Thyroid gland (tissue), 4 donors: ENCODE results near the gene MYADML2. TPM values are rescaled to one million over a fixed set of nuclear protein-coding genes. Genes with fewer than 3 reads are reported as not detected.

ENCODE experiments used
- DNase-seq, 2 donors: peaks; one replicate each; pipeline ENCODE4 v3.0.0-alpha.2; 2019
- H3K27ac ChIP-seq, 3 donors: fragments of 200-600 bp; sonication (generic); 1 replicate in 2 of 3; 2 replicates in 1 of 3; pipeline ENCODE4 v1.5.1; 2016 to 2019; ENCODE audit warnings: mild to moderate bottlenecking in 1 of 3, moderate library complexity in 1 of 3
- H3K27me3 ChIP-seq: fragments of 200-600 bp; sonication (generic); one replicate; pipeline ENCODE4 v1.5.1; 2019
- H3K36me3 ChIP-seq, 2 donors: fragments of 200-600 bp; sonication (generic); one replicate each; pipeline ENCODE4 v1.5.1; 2016 to 2019
- H3K4me1 ChIP-seq, 2 donors: fragments of 200-600 bp; sonication (generic); one replicate each; pipeline ENCODE4 v1.5.1; 2017 to 2019
- H3K4me3 ChIP-seq, 3 donors: fragments of 200-600 bp; sonication (generic); replicated peaks in 1 of 3; 1 replicate in 2 of 3; 2 replicates in 1 of 3; pipeline ENCODE4 v1.5.1; 2016; ENCODE audit warnings: mild to moderate bottlenecking in 1 of 3
- H3K9me3 ChIP-seq: fragments of 200-600 bp; sonication (generic); one replicate; pipeline ENCODE4 v1.5.1; 2017
- POLR2A ChIP-seq, 2 donors: fragments of 450-650 bp; IDR thresholded peaks; one replicate each; pipeline ENCODE4 v1.6.1; 2017; ENCODE audit warnings: antibody characterized with exemption in 2 of 2, mild to moderate bottlenecking in 2 of 2, moderate library complexity in 1 of 2
- WGBS, 2 donors: methylation state at CpG; one replicate each; pipeline ENCODE4 v1.1.5; 2017; 5-methylcytosine and 5-hydroxymethylcytosine counted together
- intact Hi-C: fragments of 100-400 bp; cut with DNase I; formaldehyde crosslinking; loops from one replicate; pipeline ENCODE4 v1.15.1; 2023
- total RNA-seq, 4 donors: library from RNA; depleted of rRNA; stranded (reverse); fragments of >200 nt; gene quantifications; one replicate each; pipeline ENCODE4 v1.2.3, GENCODE V29; 2016
- TF ChIP-seq, protein P1 (sequence below), 6 experiments: fragments of 200-600 bp in 3 of 6; fragments of 450-650 bp in 3 of 6; sonication (generic) in 3 of 6; IDR thresholded peaks; one replicate each; pipeline ENCODE4 v1.5.1; 2016 to 2019; ENCODE audit warnings: antibody characterized with exemption in 6 of 6, mild to moderate bottlenecking in 2 of 6, inconsistent platforms in 1 of 6, moderate library complexity in 1 of 6

The MYADML2 gene
- total RNA-seq, 4 donors from 2014 or later, result not detected

DNA sequence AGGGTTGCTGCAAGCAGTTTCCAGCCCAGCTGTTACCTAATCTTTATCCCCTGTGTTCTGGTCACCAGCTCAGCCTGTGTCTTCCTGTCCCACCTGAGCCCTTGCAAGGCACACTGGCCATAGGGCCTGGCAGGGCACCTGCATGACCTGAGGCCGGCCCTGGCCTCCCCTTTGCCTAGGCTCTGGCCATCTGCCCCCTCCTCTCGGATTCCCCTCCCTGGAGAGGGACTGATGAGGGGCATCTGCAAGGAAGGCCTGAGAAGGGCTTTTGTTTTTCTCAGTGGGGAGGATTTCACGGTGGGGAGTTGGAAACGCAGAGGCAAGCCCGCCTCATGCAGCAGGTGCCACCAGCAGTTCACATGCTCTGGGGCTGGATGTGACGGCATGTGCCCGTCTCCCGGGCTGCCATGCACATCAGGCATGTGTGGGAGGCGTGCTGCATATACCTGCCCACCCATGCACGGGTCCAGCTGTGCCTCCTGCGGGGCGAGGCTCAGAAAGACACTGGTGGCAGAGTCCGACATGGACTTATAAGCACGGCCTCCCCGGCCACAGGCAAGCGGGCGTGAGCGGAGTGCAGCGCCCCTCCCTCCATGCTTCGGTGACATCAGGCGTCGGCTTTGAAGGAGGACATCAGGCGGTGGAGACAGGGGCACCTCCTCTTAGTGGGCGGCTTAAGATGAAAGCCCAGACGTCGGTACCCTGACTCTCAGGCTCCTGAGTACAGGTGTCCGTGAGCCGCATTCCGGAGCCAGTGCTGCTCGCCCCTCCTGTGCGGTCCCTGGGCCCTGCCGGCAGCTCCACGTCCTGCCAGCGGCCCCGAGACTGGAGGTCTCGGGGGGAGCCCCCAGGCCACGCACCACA is 46.9 kb upstream of the MYADML2 start:
- peak overlapping the region in 1 of 3 donors; percentile 7 for H3K27ac ChIP-seq
- intact Hi-C loops, result no loop called here
- no peaks in the 10 kb centered on the region for H3K36me3 ChIP-seq
- H3K4me3 ChIP-seq, result no peak overlapping the region
- 97% methylated on average over 16 to 25 of the region's 37 CpGs for WGBS, 2 donors
- no peaks in the 10 kb centered on the region for H3K9me3 ChIP-seq
- H3K27me3 ChIP-seq, result no peaks in the 10 kb centered on the region
- TF ChIP-seq, protein P1, sequence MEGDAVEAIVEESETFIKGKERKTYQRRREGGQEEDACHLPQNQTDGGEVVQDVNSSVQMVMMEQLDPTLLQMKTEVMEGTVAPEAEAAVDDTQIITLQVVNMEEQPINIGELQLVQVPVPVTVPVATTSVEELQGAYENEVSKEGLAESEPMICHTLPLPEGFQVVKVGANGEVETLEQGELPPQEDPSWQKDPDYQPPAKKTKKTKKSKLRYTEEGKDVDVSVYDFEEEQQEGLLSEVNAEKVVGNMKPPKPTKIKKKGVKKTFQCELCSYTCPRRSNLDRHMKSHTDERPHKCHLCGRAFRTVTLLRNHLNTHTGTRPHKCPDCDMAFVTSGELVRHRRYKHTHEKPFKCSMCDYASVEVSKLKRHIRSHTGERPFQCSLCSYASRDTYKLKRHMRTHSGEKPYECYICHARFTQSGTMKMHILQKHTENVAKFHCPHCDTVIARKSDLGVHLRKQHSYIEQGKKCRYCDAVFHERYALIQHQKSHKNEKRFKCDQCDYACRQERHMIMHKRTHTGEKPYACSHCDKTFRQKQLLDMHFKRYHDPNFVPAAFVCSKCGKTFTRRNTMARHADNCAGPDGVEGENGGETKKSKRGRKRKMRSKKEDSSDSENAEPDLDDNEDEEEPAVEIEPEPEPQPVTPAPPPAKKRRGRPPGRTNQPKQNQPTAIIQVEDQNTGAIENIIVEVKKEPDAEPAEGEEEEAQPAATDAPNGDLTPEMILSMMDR (IDR thresholded peaks at IDR 0.05), result no peak
- TF ChIP-seq POLR2A (IDR thresholded peaks at IDR 0.05), result no peak
- H3K4me1 ChIP-seq, result peaks cover 39 to 62% of the 10 kb centered on the region in 2 donors
- no peak for DNase-seq

DNA sequence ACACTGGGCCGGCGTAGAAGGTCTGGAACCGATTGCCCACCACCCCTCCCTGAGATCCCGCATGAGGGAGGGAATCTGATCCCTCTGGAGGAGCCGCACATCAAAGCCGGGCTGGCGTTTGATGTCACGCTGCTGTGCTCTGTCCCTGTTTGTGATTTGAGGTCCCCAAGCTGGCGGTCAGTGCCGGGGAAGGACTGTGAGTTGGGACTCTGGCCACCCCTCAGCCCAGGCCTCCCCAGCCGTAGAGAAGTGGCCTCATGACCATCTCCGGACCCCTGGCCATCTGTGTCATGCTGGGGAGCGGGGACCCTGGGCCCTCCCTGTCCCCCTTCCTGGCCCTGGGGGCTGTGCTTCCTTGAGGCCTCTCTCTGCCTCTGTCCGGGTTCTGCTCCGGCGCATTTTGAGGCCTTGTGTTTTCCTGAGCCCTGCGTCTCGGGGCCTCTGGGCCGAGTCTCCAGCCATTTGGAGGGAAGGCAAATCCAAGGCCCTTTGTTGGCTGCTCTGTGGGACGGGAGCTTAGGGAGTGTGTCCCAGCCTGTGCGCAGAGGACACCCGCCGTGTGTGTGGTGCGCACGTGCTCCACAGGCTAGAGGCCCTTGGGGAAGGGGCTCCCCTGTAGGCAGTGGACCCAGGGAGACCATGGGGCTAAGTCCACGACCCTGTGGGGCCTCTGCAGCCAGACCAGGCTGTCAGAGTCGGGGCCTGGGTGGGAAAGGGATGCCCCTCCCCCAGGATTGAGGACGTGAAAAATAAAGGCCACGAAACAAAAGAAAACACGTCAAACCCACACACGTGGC is 45.5 kb upstream of the MYADML2 start:
- intact Hi-C loops, result no loop called here
- no peak for DNase-seq
- WGBS, 2 donors, result 70 to 73% methylated on average over 21 to 24 of the region's 31 CpGs
- Histone ChIP-seq H3K9me3 (no peaks in the 10 kb centered on the region), H3K36me3 (peaks cover 0 to under 1% of the 10 kb centered on the region in 2 donors), H3K27me3 (no peaks in the 10 kb centered on the region), H3K4me3 (no peak overlapping the region), H3K4me1 (peaks cover 36 to 48% of the 10 kb centered on the region in 2 donors), H3K27ac (peak overlapping the region in 1 of 3 donors; percentile 12)
- no peak for TF ChIP-seq POLR2A (IDR thresholded peaks at IDR 0.05)
- TF ChIP-seq, protein P1 (IDR thresholded peaks at IDR 0.05), result no peak

DNA sequence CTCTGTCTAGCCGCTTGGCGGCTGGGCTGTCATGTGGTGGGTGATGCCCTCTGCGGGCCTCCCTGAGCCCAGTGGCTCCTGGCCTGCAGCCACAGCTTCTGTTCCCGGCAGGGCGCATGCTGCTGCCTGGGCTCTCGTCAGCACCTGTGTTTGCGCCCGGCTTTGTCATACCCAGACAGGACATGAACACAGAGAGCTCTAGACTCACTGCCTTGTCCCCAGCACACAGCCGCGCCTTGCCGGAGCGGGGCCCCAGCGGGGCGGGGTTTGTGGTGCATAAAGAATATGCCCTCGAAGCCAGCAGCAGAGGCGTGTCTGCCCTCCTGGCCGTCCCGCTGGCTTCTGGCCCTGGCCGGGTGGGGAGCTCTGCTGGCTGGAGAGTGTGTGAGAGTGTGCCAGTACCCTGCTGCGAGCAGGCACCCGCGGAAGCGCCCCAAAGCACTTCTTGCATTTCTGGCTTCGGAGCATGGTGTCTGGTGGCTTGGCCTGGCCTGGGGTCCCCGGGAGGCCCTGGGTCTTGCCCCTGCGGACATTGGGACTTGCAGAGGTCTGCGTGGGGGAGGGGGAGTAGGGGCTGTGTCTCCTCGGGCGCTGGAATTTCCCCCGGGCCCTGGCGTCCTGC is 44.8 kb upstream of the MYADML2 start:
- Histone ChIP-seq H3K4me3 (no peak overlapping the region), H3K4me1 (peaks cover 36 to 48% of the 10 kb centered on the region in 2 donors), H3K9me3 (no peaks in the 10 kb centered on the region)

DNA sequence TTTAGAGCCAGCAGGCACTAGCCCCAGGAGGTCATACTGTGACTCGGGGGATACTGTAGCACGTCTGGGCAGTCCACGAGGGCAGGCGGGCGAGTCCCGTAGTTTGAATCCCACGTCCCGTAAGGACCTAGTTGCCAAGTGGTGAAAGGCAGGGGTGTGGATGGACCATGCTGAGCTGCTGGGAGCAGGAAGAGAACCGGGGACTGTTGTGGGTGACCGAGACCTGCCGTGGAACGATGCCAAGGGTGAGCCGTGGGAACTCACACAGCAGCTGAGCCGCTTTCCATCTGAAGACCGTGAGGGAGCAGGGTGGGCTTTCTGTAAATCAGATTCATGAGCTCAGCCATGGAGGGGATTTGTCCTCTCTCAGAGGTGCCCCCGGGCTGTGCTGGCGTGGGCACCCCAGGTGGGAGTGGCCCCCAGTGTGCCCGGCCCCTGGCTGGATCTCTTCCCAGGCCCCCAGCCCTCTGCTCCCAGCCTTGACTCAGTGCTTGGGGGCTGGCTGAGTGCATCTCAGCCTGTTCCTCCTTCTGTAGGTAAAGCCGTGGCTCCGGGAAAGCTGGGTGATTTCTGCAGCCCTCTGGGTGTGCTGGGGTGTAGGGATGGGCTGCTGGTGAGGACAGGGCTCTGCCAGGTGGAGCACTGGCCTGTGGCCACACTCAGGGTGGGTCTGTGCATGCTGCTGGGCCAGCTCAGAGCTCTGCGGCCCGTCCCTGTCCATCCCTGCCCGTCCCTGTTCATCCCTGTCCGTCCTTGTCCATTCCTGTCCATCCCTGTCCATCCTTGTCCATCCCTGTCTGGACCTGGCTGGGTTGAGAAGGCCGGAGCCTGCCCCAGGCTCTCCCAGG is 44.0 kb upstream of the MYADML2 start:
- intact Hi-C loops, result no loop called here
- Histone ChIP-seq H3K4me1 (peaks cover 36 to 48% of the 10 kb centered on the region in 2 donors), H3K4me3 (no peak overlapping the region), H3K27me3 (no peaks in the 10 kb centered on the region), H3K27ac (no peak overlapping the region), H3K9me3 (no peaks in the 10 kb centered on the region), H3K36me3 (peaks cover 0 to 6% of the 10 kb centered on the region in 2 donors)
- 88 to 90% methylated on average over 22 to 24 of the region's 25 CpGs for WGBS, 2 donors
- DNase-seq, result no peak
- TF ChIP-seq, protein P1 (IDR thresholded peaks at IDR 0.05), result no peak
- no peak for TF ChIP-seq POLR2A (IDR thresholded peaks at IDR 0.05)

More for the DNA sequence above, 44.8 kb upstream of the MYADML2 start:
- peaks cover 0 to 5% of the 10 kb centered on the region in 2 donors for H3K36me3 ChIP-seq
- TF ChIP-seq, protein P1 (IDR thresholded peaks at IDR 0.05), result peak in 1 of 6 experiments; percentile 6
- peak in 1 of 2 donors; percentile 33 for TF ChIP-seq POLR2A (IDR thresholded peaks at IDR 0.05)
- peak; percentile 93 to 94 for DNase-seq
- intact Hi-C loops, result no loop called here
- WGBS, 2 donors, result 24 to 39% methylated on average over 12 to 16 of the region's 31 CpGs
- H3K27ac ChIP-seq, result peak overlapping the region in 1 of 3 donors; percentile 12
- no peaks in the 10 kb centered on the region for H3K27me3 ChIP-seq
